T-helper 2 cell treated with Interferon-gamma antibody and Interleukin-4, amounts not matched to agents 5 μg/mL and 100 μg/mL, for 36 hours (primary cell): ENCODE results near the gene SCYL2.

ENCODE experiments used
- DNase-seq: peaks from one replicate; pipeline ENCODE4 v3.0.0; 2021; ENCODE audit warnings: low spot score
- H3K27ac Mint-ChIP-seq: one replicate; pipeline ENCODE4 v1.8.0; 2021; ENCODE audit warnings: mild to moderate bottlenecking, mixed read lengths
- H3K27me3 Mint-ChIP-seq: one replicate; pipeline ENCODE4 v1.8.0; 2021; ENCODE audit warnings: low read depth, mixed read lengths
- H3K36me3 Mint-ChIP-seq: one replicate; pipeline ENCODE4 v1.8.0; 2021; ENCODE audit warnings: low read depth, mixed read lengths
- H3K4me1 Mint-ChIP-seq: one replicate; pipeline ENCODE4 v1.8.0; 2021; ENCODE audit warnings: low read depth, mixed read lengths
- H3K4me3 Mint-ChIP-seq: one replicate; pipeline ENCODE4 v1.8.0; 2022; ENCODE audit warnings: mild to moderate bottlenecking, moderate library complexity, mixed read lengths
- H3K9me3 Mint-ChIP-seq: one replicate; pipeline ENCODE4 v1.8.0; 2021; ENCODE audit warnings: mixed read lengths

SCYL2 gene

DNA sequence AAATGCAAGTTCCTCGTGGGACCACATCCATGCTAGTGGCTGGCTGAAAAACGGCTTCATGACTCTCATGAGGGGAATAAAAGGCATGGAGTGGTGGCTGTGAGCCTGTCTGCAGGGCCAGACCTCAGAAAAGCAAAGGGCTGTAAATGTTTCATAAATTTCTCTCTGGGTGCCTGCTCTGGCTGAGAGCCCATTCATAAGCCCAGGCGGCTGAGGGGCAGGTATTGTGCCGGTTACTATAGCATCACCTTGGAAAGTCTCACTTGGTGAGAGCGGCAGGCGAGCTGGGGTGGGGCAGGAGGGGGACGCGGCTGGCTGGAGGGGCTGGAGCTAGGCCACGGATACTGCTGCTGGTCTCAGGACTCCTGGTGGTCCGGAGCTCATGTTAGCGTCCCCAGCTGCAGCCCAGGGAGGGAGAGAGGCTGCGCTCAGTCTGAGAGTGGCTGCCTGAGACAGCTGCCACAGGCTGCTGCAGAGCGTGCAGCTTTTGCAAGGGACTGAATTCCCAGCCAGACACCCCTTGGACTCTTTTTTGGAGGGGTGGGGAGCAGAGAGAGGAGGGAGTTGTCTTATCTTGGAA, 89.8 kb downstream of the SCYL2 start, which contains the start of gene SLC17A8:
SLC17A8 (plus strand) TSS at position 431 of the 580 bp plus-strand sequence. CDS start 318 bp downstream, outside the sequence.
- Mint-ChIP-seq H3K36me3 (no peaks in the 10 kb centered on the region), H3K27ac (no peak within 1 kb of the TSS), H3K27me3 (peaks cover 42% of the 10 kb centered on the region), H3K9me3 (no peaks in the 10 kb centered on the region), H3K4me1 (no peaks in the 10 kb centered on the region), H3K4me3 (no peak within 1 kb of the TSS)
- no peak for DNase-seq

DNA sequence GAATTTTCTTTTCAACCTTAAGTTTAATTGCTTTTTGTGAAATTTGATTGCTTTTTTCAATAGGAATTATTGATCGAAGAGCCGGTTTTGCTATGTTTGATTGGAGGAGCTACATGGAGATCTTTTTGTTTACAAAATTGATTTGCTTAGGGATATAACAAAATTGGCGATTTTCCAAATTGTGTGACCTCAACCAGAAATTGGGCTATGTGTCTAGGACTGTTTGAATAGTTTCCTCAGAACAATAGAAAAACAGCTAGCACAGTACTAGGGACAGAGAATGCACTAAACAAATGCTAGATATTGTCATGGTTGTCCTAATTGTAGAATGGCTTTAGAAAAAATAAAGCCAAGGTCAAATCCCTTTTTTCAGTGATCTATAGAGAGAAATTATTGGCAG, 92.3 kb downstream of the SCYL2 start:
- H3K27ac Mint-ChIP-seq = no peak overlapping the region
- no peaks in the 10 kb centered on the region for H3K9me3 Mint-ChIP-seq
- H3K36me3 Mint-ChIP-seq = no peaks in the 10 kb centered on the region
- H3K4me3 Mint-ChIP-seq = no peak overlapping the region
- peaks cover 32% of the 10 kb centered on the region for H3K27me3 Mint-ChIP-seq
- DNase-seq = no peak
- H3K4me1 Mint-ChIP-seq = no peaks in the 10 kb centered on the region

DNA sequence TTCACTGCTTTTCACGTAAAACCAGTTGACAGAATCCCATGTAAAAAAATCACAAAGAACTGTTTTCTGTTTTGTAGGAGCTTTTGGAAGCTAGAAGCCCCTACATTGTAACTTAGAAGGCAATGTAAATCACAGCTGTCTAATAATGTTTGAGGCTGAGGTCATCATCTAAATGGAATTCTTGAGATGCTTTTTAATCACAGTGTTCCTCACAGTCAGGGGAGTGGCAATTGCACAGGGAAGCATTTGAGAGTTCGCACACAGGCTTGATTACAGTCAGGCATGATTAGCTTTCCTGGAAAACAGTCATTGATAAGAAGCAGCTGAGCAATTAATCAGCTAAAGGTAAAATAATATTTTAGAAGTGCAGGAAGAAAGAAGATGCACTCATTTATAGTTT, 92.8 kb downstream of the SCYL2 start:
- no peak for DNase-seq
- Mint-ChIP-seq H3K4me1 (no peaks in the 10 kb centered on the region), H3K27me3 (peaks cover 26% of the 10 kb centered on the region), H3K9me3 (no peaks in the 10 kb centered on the region), H3K4me3 (no peak overlapping the region), H3K36me3 (no peaks in the 10 kb centered on the region), H3K27ac (no peak overlapping the region)

DNA sequence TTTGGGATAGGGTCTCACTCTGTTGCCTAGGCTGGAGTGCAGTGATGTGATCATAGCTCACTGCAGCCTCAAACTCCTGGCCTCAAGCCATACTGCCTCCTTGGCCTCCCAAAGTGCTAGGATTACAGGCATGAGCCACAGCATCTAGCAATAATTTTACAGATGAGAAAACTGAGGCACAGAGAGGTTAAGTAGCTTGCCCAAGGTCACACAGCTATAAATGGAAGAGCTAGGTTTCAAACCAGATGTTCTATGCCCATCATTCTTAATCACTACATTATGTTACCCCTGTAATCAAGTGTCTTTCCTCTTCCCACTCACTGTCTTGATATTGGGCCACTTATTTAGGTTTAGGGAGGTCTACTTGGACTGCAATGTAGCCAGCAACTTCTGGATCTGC, 93.5 kb downstream of the SCYL2 start:
- Mint-ChIP-seq H3K4me1 (no peaks in the 10 kb centered on the region), H3K9me3 (no peaks in the 10 kb centered on the region), H3K36me3 (no peaks in the 10 kb centered on the region), H3K27ac (no peak overlapping the region), H3K4me3 (no peak overlapping the region), H3K27me3 (peaks cover 24% of the 10 kb centered on the region)
- DNase-seq = no peak

DNA sequence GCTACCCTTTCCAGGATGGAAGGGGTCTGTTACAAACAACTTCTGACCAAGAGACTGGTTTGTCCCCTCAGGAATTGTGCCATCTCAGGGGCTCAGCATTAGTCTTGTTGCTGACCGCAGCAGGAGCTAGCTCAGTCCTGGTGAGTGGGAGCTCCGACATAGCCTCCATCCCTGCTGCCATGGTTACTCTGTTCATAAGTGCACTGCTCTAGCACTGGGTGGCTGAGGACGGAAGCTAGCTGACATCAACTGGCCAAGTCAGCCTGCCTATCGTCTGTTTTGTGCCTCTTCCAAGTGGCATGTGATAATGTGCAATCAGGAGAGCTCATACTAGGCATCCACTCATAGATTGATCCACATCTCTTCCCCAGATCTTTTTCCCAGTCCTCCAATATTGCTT, 97.3 kb downstream of the SCYL2 start:
- Mint-ChIP-seq H3K9me3 (no peaks in the 10 kb centered on the region), H3K4me1 (no peaks in the 10 kb centered on the region), H3K4me3 (no peak overlapping the region), H3K27ac (no peak overlapping the region), H3K27me3 (peaks cover 7% of the 10 kb centered on the region), H3K36me3 (no peaks in the 10 kb centered on the region)
- DNase-seq = no peak

DNA sequence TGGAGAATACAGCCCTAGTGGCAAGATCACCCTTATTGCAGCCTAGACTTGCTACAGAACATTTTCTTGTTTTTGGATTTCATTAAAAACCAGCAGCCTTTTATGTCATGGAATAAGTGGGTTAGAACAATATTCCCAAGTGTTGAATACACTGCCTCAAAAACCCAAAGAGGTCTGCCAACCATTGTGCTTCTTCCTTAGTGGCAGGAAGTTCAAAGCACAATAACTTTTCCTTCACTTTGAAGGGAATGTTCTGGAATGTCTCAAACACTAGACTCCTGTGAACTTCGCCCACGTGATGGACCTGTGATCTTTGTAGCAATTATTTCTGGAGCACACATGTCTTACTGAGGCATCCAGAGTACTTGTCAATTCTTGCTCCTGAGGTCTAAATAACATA, 98.4 kb downstream of the SCYL2 start:
- Mint-ChIP-seq H3K27ac (no peak overlapping the region), H3K36me3 (no peaks in the 10 kb centered on the region), H3K27me3 (peaks cover 7% of the 10 kb centered on the region), H3K9me3 (no peaks in the 10 kb centered on the region), H3K4me1 (no peaks in the 10 kb centered on the region), H3K4me3 (no peak overlapping the region)
- DNase-seq = no peak

DNA sequence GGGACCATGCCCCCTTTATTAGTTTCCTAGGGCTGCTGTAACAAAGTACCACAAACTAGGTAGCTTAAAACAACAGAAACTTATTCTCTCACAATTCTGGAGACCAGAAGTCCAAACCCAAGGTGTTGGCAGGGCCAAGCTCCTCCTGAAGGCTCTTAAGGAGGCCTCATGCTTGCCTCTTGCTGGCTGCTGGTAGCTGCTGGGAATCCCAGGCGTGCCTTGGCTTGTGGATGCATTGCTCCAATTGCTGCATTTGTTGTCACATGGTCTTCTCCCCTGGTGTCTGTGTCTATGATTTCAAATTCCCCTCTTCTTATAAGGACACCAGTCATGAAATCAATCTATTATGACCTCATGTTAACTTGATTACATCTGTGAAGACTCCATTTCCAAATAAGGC, 101.1 kb downstream of the SCYL2 start:
- no peaks in the 10 kb centered on the region for H3K4me1 Mint-ChIP-seq

DNA sequence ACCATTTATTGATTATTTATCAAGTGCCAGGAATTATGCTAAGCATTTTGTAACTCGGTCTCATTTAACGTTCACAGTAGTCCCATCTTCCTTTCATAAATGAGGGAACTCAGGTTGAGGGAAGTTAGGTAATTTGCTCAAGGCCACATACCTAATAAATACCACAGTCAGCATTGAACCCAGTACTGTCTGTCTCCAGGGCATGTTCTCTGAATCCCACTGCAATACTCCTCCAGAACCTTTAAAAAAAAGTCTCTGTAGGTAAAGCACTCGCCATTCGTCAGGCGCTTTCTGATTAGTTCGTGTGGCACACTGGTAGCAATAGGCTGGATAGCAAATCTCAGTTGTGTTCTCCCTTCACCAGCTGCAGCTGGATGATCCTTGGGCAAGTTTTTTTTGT, 104.2 kb downstream of the SCYL2 start:
- Mint-ChIP-seq H3K4me3 (no peak overlapping the region), H3K36me3 (no peaks in the 10 kb centered on the region), H3K27ac (no peak overlapping the region), H3K4me1 (no peaks in the 10 kb centered on the region), H3K27me3 (peaks cover 5% of the 10 kb centered on the region), H3K9me3 (no peaks in the 10 kb centered on the region)
- DNase-seq = no peak

More for the DNA sequence above, 101.1 kb downstream of the SCYL2 start:
- no peak overlapping the region for H3K27ac Mint-ChIP-seq
- no peaks in the 10 kb centered on the region for H3K36me3 Mint-ChIP-seq
- H3K27me3 Mint-ChIP-seq = peaks cover 5% of the 10 kb centered on the region
- DNase-seq = no peak
- no peak overlapping the region for H3K4me3 Mint-ChIP-seq
- no peaks in the 10 kb centered on the region for H3K9me3 Mint-ChIP-seq

DNA sequence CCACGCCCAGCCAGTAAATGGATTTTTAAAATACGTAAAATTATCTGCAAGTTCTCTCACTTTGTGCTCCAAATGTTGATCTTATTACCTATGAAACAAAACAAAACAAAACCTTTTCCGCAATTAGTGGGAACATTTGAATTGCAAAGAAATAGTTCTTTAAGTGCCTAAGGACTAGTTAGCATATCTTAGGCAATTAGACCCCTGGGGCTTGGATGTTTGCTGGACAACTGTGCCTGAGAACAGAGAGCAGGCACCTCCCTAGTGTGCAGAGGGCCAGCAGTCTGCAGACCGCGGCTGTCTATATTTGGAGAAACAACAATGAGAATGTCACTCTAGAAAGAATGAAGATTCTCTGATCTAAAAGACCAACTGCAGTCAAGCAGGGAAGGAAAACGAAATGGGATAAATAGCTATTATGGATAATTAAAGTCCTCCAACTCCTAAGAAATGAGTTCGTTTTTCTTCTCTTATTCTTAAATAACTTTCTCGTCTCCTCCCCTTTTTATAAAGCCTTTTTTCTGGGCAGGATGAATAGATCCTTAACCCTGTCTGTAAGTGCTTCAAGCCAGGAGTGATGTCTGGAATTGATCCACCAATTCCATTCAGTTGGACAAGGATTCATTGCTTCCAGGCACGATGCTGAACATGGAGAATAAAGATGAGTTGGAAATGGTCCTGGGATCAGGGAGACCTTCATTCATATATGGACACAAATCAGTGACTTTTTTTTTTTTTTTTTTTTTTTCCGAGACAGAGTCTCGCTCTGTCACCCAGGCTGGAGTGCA, 106.1 kb downstream of the SCYL2 start:
- H3K4me3 Mint-ChIP-seq = no peak overlapping the region
- H3K27ac Mint-ChIP-seq = no peak overlapping the region
- no peaks in the 10 kb centered on the region for H3K36me3 Mint-ChIP-seq
- no peaks in the 10 kb centered on the region for H3K4me1 Mint-ChIP-seq
- no peak for DNase-seq
- no peaks in the 10 kb centered on the region for H3K9me3 Mint-ChIP-seq
- H3K27me3 Mint-ChIP-seq = peaks cover 3% of the 10 kb centered on the region

DNA sequence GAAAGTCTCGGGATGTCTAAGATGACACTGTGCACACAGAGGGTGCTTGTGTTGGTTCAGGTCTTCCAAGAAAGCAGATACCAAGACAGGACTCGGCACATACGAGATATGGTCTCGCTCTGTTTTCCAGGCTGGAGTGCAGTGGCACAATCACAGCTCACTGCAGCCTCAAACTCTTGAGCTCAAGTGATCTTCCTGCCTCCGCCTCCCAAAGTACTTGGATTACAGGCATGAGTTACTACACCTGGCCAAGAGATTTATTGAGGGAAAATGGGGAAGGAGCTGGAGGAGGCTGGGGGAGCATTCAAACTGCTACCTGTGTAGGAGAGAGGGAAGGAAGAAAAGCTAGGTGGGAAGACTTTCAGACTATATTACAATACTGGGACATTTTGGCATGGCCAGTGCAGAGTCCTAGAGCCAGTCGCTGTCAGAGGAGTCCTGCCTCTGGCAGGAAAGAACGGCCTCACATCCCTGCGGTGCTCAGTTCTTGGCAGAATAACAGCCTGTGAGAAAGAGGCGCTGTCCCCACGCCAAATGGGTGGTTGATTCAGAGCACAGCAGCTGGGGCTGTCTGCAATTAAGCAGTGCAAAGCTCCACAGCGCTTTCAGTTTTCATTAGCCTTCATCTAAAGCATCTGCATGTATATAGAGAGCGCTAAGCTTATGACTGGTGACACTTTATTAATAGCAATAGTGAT, 108.2 kb downstream of the SCYL2 start:
- Mint-ChIP-seq H3K27me3 (peaks cover 3% of the 10 kb centered on the region), H3K9me3 (no peaks in the 10 kb centered on the region), H3K4me3 (no peak overlapping the region), H3K27ac (no peak overlapping the region), H3K36me3 (no peaks in the 10 kb centered on the region), H3K4me1 (no peaks in the 10 kb centered on the region)
- no peak for DNase-seq

DNA sequence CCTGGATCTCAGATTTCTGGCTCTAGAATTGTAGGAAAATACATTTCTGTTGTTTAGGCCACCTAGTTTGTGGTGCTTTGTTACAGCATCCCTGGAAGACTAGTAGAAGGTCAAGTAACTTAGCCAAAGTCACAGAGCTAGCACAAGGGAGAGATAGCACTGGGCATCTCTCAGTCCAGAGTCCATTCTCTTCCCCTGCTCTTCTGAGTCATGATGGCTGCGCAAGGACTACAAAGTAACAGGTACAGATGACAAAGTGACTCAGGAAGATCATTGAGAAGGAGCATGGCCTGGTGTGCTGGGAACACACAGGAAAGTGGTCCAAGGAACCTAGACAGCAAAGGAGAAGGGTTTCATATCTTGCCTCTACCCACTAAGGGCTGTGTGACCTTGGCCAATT, 109.2 kb downstream of the SCYL2 start:
- Mint-ChIP-seq H3K9me3 (no peaks in the 10 kb centered on the region), H3K4me1 (no peaks in the 10 kb centered on the region), H3K36me3 (no peaks in the 10 kb centered on the region), H3K4me3 (no peak overlapping the region), H3K27ac (no peak overlapping the region), H3K27me3 (peaks cover 3% of the 10 kb centered on the region)
- no peak for DNase-seq

DNA sequence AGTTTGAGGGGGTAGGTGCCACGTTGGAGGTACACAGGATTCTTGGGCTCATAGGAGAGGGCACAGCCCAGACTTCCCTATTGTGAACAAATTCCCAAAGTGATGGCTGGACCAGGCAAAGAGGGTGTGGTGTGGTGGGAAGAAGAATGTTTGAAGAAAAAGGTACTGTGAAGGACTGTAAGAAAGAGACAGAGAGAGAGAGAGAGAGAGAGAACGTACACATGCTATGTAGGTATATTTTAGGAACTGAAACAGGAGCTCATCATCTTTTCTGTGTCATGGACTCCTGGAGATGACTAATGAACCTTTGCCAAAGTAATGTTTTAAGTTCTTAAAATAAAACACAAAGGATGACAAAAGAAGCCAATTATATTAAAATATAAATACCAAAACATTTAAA, 114.4 kb downstream of the SCYL2 start:
- Mint-ChIP-seq H3K9me3 (no peaks in the 10 kb centered on the region), H3K27me3 (no peaks in the 10 kb centered on the region), H3K4me1 (no peaks in the 10 kb centered on the region), H3K36me3 (no peaks in the 10 kb centered on the region), H3K4me3 (no peak overlapping the region), H3K27ac (no peak overlapping the region)
- no peak for DNase-seq

DNA sequence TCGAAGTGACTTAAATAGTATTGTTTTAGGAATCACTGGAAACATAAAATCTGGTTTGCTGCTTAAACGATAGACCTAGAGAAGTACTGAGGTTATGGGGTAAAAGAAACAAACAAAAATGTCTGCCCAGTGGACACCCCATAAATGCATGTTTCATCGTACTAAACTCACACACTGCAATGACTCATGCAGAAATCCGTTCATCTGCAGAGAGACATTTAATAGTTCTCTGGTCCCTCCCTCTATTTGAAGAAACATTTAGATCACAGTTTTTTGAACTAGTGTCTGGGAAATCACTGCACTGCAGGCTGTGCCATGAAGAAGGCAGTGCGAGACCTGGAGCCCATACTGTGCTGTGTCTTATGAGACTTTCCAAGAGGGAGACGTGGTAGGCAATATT, 115.4 kb downstream of the SCYL2 start:
- Mint-ChIP-seq H3K27me3 (peaks cover 2% of the 10 kb centered on the region), H3K27ac (no peak overlapping the region)

More for the DNA sequence above, 115.4 kb downstream of the SCYL2 start:
- no peak for DNase-seq
- no peaks in the 10 kb centered on the region for H3K9me3 Mint-ChIP-seq
- H3K4me3 Mint-ChIP-seq = no peak overlapping the region
- H3K36me3 Mint-ChIP-seq = no peaks in the 10 kb centered on the region
- H3K4me1 Mint-ChIP-seq = no peaks in the 10 kb centered on the region
